ENCODE data around the gene KIR3DL3.
"Not testable (repeated sequence)": the region's sequence is repeated elsewhere in the genome, so short reads cannot be mapped to it uniquely, and the experiment has no call there.

KIR3DL3 gene

GRCh38 chr19:54764219-54764618 is 40.0 kb downstream of the KIR3DL3 start:
- DNase-seq (ENCODE audit: low spot score); in situ Hi-C loops (cut with MboI; ENCODE audit: low pct_unique_long_range_greater_than_20kb, low sequenced_read_pairs, unreplicated experiment): not testable (repeated sequence)

- in situ Hi-C loops (cut with MboI; ENCODE audit: low pct_unique_long_range_greater_than_20kb, low sequenced_read_pairs, unreplicated experiment); DNase-seq (ENCODE audit: low spot score): not testable (repeated sequence)
These were observed 42.2 kb downstream of the KIR3DL3 start for GRCh38 chr19:54766464-54766863.

- in situ Hi-C loops (cut with MboI; ENCODE audit: low pct_unique_long_range_greater_than_20kb, low sequenced_read_pairs, unreplicated experiment); DNase-seq (ENCODE audit: low spot score): not testable (repeated sequence)
These were observed 45.4 kb downstream of the KIR3DL3 start, which contains the start of gene KIR2DL1 for GRCh38 chr19:54769646-54770045. KIR2DL1 (plus strand) TSS chr19:54769793; CDS start chr19:54769851, 58 bp downstream.

GRCh38 chr19:54770511-54770910 is 46.3 kb downstream of the KIR3DL3 start:
- in situ Hi-C loops (cut with MboI; ENCODE audit: low pct_unique_long_range_greater_than_20kb, low sequenced_read_pairs, unreplicated experiment); DNase-seq (ENCODE audit: low spot score): not testable (repeated sequence)

GRCh38 chr19:54771018-54771960 is 47.0 kb downstream of the KIR3DL3 start:
- in situ Hi-C loops (cut with MboI; ENCODE audit: low pct_unique_long_range_greater_than_20kb, low sequenced_read_pairs, unreplicated experiment): not testable (repeated sequence)

GRCh38 chr19:54772666-54773065 is 48.4 kb downstream of the KIR3DL3 start:
- DNase-seq (ENCODE audit: low spot score); in situ Hi-C loops (cut with MboI; ENCODE audit: low pct_unique_long_range_greater_than_20kb, low sequenced_read_pairs, unreplicated experiment): not testable (repeated sequence)

More at GRCh38 chr19:54771018-54771960, 47.0 kb downstream of the KIR3DL3 start:
- DNase-seq (ENCODE audit: low spot score): not testable (repeated sequence)

GRCh38 chr19:54775095-54775815 is 51.0 kb downstream of the KIR3DL3 start:
- DNase-seq (ENCODE audit: low spot score); in situ Hi-C loops (cut with MboI; ENCODE audit: low pct_unique_long_range_greater_than_20kb, low sequenced_read_pairs, unreplicated experiment): not testable (repeated sequence)

- in situ Hi-C loops (cut with MboI; ENCODE audit: low pct_unique_long_range_greater_than_20kb, low sequenced_read_pairs, unreplicated experiment); DNase-seq (ENCODE audit: low spot score): not testable (repeated sequence)
These were observed 51.6 kb downstream of the KIR3DL3 start for GRCh38 chr19:54775830-54776229.

GRCh38 chr19:54777851-54778250 is 53.6 kb downstream of the KIR3DL3 start:
- in situ Hi-C loops (cut with MboI; ENCODE audit: low pct_unique_long_range_greater_than_20kb, low sequenced_read_pairs, unreplicated experiment); DNase-seq (ENCODE audit: low spot score): not testable (repeated sequence)

GRCh38 chr19:54778896-54779295 is 54.7 kb downstream of the KIR3DL3 start:
- DNase-seq (ENCODE audit: low spot score); in situ Hi-C loops (cut with MboI; ENCODE audit: low pct_unique_long_range_greater_than_20kb, low sequenced_read_pairs, unreplicated experiment): not testable (repeated sequence)

- in situ Hi-C loops (cut with MboI; ENCODE audit: low pct_unique_long_range_greater_than_20kb, low sequenced_read_pairs, unreplicated experiment); DNase-seq (ENCODE audit: low spot score): not testable (repeated sequence)
These were observed 58.7 kb downstream of the KIR3DL3 start for GRCh38 chr19:54782916-54783315.
